Measurements from ENCODE around the gene R3HDM4.
"Not testable (repeated sequence)": the region's sequence is repeated elsewhere in the genome, so short reads cannot be mapped to it uniquely, and the experiment has no call there.

Gene R3HDM4

GRCh38 chr19:855566-856120, 57.4 kb downstream of the R3HDM4 start:
- no peak for DNase-seq (ENCODE audit: low spot score)

GRCh38 chr19:855142-855541, 57.9 kb downstream of the R3HDM4 start:
- DNase-seq (ENCODE audit: low spot score), result no peak

GRCh38 chr19:854549-854948, 58.5 kb downstream of the R3HDM4 start:
- no peak for DNase-seq (ENCODE audit: low spot score)

- DNase-seq (ENCODE audit: low spot score), result not testable (repeated sequence)
Measured at GRCh38 chr19:853614-854220, 59.3 kb downstream of the R3HDM4 start.

GRCh38 chr19:853014-853585, 59.9 kb downstream of the R3HDM4 start:
- DNase-seq (ENCODE audit: low spot score), result no peak

- no peak for DNase-seq (ENCODE audit: low spot score)
Measured at GRCh38 chr19:852136-853013, 60.6 kb downstream of the R3HDM4 start, which contains the start of gene ELANE. TSS of gene ELANE (plus strand) at chr19:852303. CDS start at chr19:852329, 26 bp downstream.

GRCh38 chr19:850979-851335, 62.1 kb downstream of the R3HDM4 start:
- no peak for DNase-seq (ENCODE audit: low spot score)

GRCh38 chr19:850221-850978, 62.6 kb downstream of the R3HDM4 start:
- no peak for DNase-seq (ENCODE audit: low spot score)

GRCh38 chr19:849195-849594, 63.8 kb downstream of the R3HDM4 start:
- DNase-seq (ENCODE audit: low spot score), result not testable (repeated sequence)

GRCh38 chr19:848386-848921, 64.6 kb downstream of the R3HDM4 start:
- DNase-seq (ENCODE audit: low spot score), result no peak
